Fibroblast of lung (primary cell): ENCODE results near the gene KRT20.

ENCODE experiments used
- CTCF ChIP-seq, 2 donors: IDR thresholded peaks in 1 of 2; conservative IDR thresholded peaks in 1 of 2; 1 replicate in 1 of 2; 2 replicates in 1 of 2; pipeline ENCODE4 v1.5.1; 2011 to 2012; ENCODE audit warnings: low read length in 2 of 2, control low read depth in 1 of 2, inconsistent platforms in 1 of 2, low read depth in 1 of 2, mild to moderate bottlenecking in 1 of 2
- EZH2 ChIP-seq: IDR thresholded peaks from 2 replicates; pipeline ENCODE4 v1.5.1; 2012; ENCODE audit warnings: low read length, control low read depth, mild to moderate bottlenecking; ENCODE audit errors: missing control alignments

- TF ChIP-seq EZH2 (no peak), CTCF (conservative IDR thresholded peaks at IDR 0.05 in 1 of 2, IDR thresholded peaks at IDR 0.05 in 1 of 2; ENCODE audit: low read depth in 1 of 2, low read length in 2 of 2) (no peak)
Measured at GRCh38 chr17:40843242-40843641, 41.8 kb downstream of the KRT20 start.
